Right lobe of liver (tissue), 6 donors: ENCODE results near the gene ANAPC15. TPM values are rescaled to one million over a fixed set of nuclear protein-coding genes. Genes with fewer than 3 reads are reported as not detected.
A peak's percentile ranks its signal among the peaks of the same experiment; 100 is the strongest.

ENCODE experiments used
- ATAC-seq, 4 donors: fragments of 200-7000 bp; cut with Tn5 transposase; one replicate each; pipeline ENCODE4 v1.9.1; 2020; ENCODE audit warnings: mild to moderate bottlenecking in 4 of 4, moderate library complexity in 4 of 4
- DNase-seq, 3 donors: peaks; one replicate each; pipeline ENCODE4 v3.0.0-alpha.2; 2020
- H3K27ac ChIP-seq, 3 donors: fragments of 200-600 bp; one replicate each; pipeline ENCODE4 v1.8.0; 2022
- H3K27me3 ChIP-seq, 2 donors: fragments of 200-600 bp; one replicate each; pipeline ENCODE4 v1.8.0; 2022
- H3K36me3 ChIP-seq, 4 donors: fragments of 200-600 bp; sonication (generic) in 1 of 4; one replicate each; pipeline versions ENCODE4 v1.5.1 to v1.8.0; 2017 to 2022; ENCODE audit warnings: control low read depth in 1 of 4
- H3K4me1 ChIP-seq, 4 donors: fragments of 200-600 bp; sonication (generic) in 1 of 4; one replicate each; pipeline versions ENCODE4 v1.5.1 to v1.8.0; 2017 to 2022; ENCODE audit warnings: control low read depth in 1 of 4
- H3K4me3 ChIP-seq, 3 donors: fragments of 200-600 bp; one replicate each; pipeline ENCODE4 v1.8.0; 2022
- H3K9me3 ChIP-seq, 4 donors: fragments of 200-600 bp; sonication (generic) in 1 of 4; one replicate each; pipeline versions ENCODE4 v1.5.1 to v1.8.0; 2017 to 2022; ENCODE audit warnings: control low read depth in 1 of 4
- CTCF ChIP-seq, 4 donors: fragments of 200-600 bp in 3 of 4; fragments of 450-650 bp in 1 of 4; IDR thresholded peaks; one replicate each; pipeline versions ENCODE4 v1.5.1 to v1.8.0; 2016 to 2022; ENCODE audit warnings: antibody characterized with exemption in 4 of 4, mild to moderate bottlenecking in 2 of 4
- POLR2A ChIP-seq: fragments of 450-650 bp; IDR thresholded peaks from one replicate; pipeline ENCODE4 v1.6.1; 2017; ENCODE audit warnings: antibody characterized with exemption, mild to moderate bottlenecking
- WGBS: methylation state at CpG from one replicate; pipeline ENCODE4 v1.1.6; 2018; ENCODE audit warnings: low coverage, low lambda C conversion rate; ENCODE audit not compliant: insufficient coverage; ENCODE audit errors: missing lambda C conversion rate; 5-methylcytosine and 5-hydroxymethylcytosine counted together
- intact Hi-C, 2 donors: fragments of 100-400 bp; cut with DNase I; formaldehyde crosslinking; loops; one replicate each; pipeline versions ENCODE4 v1.11.2 to v1.14.1; 2022
- total RNA-seq, 6 experiments: library from RNA; depleted of rRNA in 2 of 6; stranded (reverse); fragments of >200 nt in 2 of 6; fragmentation: NEBNext Ultra II Directional in 3 of 6; extraction: Animal tissue kit (Norgen Biotek cat#: 25700) in 3 of 6; gene quantifications; one replicate each; pipeline versions ENCODE4 v1.1.0 to v1.2.4, GENCODE V29; 2016 to 2023
- donor health status: DM: no; HTN: yes; CAD: no.
- donor health status: DM: no; HTN: no; CAD: no.
- donor health status: DM: no; HTN: no; CAD: no.
- donor health status: DM: no; HTN: yes; CAD: no.
- donor health status: DM: no; HTN: yes; CAD: no.

ANAPC15 gene
- total RNA-seq, 6 experiments from 2014 or later = 11.8 to 17.0 (median 14.2) TPM

- H3K4me1 ChIP-seq = no peaks in the 10 kb centered on the region
- no peak for TF ChIP-seq POLR2A
- no peak for TF ChIP-seq CTCF (IDR thresholded peaks at IDR 0.05)
- H3K27me3 ChIP-seq = no peaks in the 10 kb centered on the region
- no peak overlapping the region for H3K4me3 ChIP-seq
- WGBS = 45% methylated on average over 3 of the region's 3 CpGs
- DNase-seq (no peak), ATAC-seq (no peak)
- no peaks in the 10 kb centered on the region for H3K9me3 ChIP-seq
- H3K27ac ChIP-seq = no peak overlapping the region
- intact Hi-C loops = no loop called here
- no peaks in the 10 kb centered on the region for H3K36me3 ChIP-seq
Observed at GRCh38 chr11:72141066-72141465, 28.6 kb upstream of the ANAPC15 start.

DNA sequence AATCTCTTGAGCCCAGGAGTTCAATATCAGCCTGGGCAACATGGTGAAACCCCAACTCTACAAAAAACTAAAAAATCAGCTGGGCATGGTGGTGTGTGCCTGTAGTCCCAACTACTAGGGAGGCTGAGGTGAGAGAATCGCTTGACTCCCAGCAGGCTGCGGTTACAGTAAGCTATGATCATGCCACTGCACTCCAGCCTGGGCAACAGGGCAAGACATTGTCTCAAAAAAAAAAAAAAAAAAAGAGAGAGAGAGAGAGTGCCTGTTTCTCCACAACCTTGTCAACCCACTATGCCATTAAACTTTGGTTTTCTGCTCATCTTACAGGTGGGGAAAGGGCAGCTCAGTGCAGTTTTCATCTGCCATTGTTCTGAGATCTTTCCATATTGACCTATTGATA, 28.2 kb upstream of the ANAPC15 start:
- DNase-seq = peak in 1 of 3 donors; percentile 6
- H3K36me3 ChIP-seq = no peaks in the 10 kb centered on the region
- no peak for ATAC-seq
- H3K4me1 ChIP-seq = no peaks in the 10 kb centered on the region
- 90% methylated on average over 2 of the region's 2 CpGs for WGBS
- no peak overlapping the region for H3K4me3 ChIP-seq
- TF ChIP-seq CTCF (IDR thresholded peaks at IDR 0.05) = no peak
- TF ChIP-seq POLR2A = no peak
- no peaks in the 10 kb centered on the region for H3K9me3 ChIP-seq
- no peak overlapping the region for H3K27ac ChIP-seq
- intact Hi-C loops = no loop called here
- no peaks in the 10 kb centered on the region for H3K27me3 ChIP-seq

DNA sequence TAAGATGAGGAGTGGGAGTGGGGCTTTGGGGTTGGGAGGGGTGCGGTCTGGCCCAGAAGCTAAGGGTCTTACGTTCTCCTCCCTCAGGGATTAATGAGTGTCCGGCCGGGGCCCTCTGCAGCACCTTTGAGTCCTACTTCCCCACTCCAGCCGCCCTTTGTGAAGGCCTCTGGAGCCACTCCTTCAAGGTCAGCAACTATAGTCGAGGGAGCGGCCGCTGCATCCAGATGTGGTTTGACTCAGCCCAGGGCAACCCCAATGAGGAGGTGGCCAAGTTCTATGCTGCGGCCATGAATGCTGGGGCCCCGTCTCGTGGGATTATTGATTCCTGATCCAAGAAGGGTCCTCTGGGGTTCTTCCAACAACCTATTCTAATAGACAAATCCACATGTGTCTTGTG, 27.0 kb upstream of the ANAPC15 start:
- TF ChIP-seq POLR2A (no peak), CTCF (IDR thresholded peaks at IDR 0.05) (no peak)
- H3K4me1 ChIP-seq = no peaks in the 10 kb centered on the region
- H3K27me3 ChIP-seq = no peaks in the 10 kb centered on the region
- intact Hi-C loops = no loop called here
- no peak overlapping the region for H3K4me3 ChIP-seq
- DNase-seq (peak in 1 of 3 donors; percentile 35), ATAC-seq (no peak)
- no peak overlapping the region for H3K27ac ChIP-seq
- no peaks in the 10 kb centered on the region for H3K36me3 ChIP-seq
- H3K9me3 ChIP-seq = no peaks in the 10 kb centered on the region
- 80% methylated on average over 2 of the region's 11 CpGs for WGBS

GRCh38 chr11:72138821-72139390, 26.4 kb upstream of the ANAPC15 start:
- TF ChIP-seq POLR2A = no peak
- no peak for TF ChIP-seq CTCF (IDR thresholded peaks at IDR 0.05)
- Histone ChIP-seq H3K4me1 (no peaks in the 10 kb centered on the region), H3K9me3 (no peaks in the 10 kb centered on the region), H3K27ac (no peak overlapping the region), H3K36me3 (no peaks in the 10 kb centered on the region), H3K27me3 (no peaks in the 10 kb centered on the region), H3K4me3 (no peak overlapping the region)
- DNase-seq (peak in 1 of 3 donors; percentile 40), ATAC-seq (no peak)
- 89% methylated on average over 4 of the region's 12 CpGs for WGBS
- intact Hi-C loops = no loop called here
